CD4-positive, alpha-beta T cell (primary cell): ENCODE measurements around the gene ITGB2. TPM values are rescaled to one million over a fixed set of nuclear protein-coding genes. Genes with fewer than 3 reads are reported as not detected.

ENCODE experiments used
- ATAC-seq: fragments of 200-7000 bp; cut with Tn5 transposase; one replicate; pipeline ENCODE4 v1.10.0; 2022; ENCODE audit warnings: mild to moderate bottlenecking; ENCODE audit not compliant: poor library complexity
- CTCF ChIA-PET: fragments of 350-600 bp; sonication (Branson Sonifier 250); formaldehyde crosslinking; loops from one replicate; lab custom pipeline; 2021; ENCODE audit warnings: antibody characterized with exemption, inconsistent platforms; lab: Charles Lee
- POLR2A ChIA-PET: fragments of 350-600 bp; sonication (Branson Sonifier 250); formaldehyde crosslinking; loops from one replicate; lab custom pipeline; 2021; ENCODE audit warnings: antibody characterized with exemption, inconsistent platforms; lab: Charles Lee
- DNase-seq, 14 experiments: peaks; one replicate each; pipeline ENCODE4 v3.0.0-alpha.2; 2013 to 2020; ENCODE audit warnings: mixed read lengths in 2 of 14
- H3K27ac ChIP-seq, 2 donors: one replicate each; pipeline versions ENCODE4 v1.5.1 to v1.7.0; 2013; ENCODE audit warnings: low read length in 2 of 2, low read depth in 1 of 2, mild to moderate bottlenecking in 1 of 2
- H3K27me3 ChIP-seq, 2 experiments: 1 replicate in 1 of 2; 2 replicates in 1 of 2; pipeline versions ENCODE4 v1.6.1 to v1.7.0; 2013; ENCODE audit warnings: low read length in 2 of 2, control low read depth in 1 of 2, mild to moderate bottlenecking in 1 of 2, moderate library complexity in 1 of 2; ENCODE audit not compliant: insufficient read depth in 2 of 2, control insufficient read depth in 1 of 2
- H3K36me3 ChIP-seq: one replicate; pipeline ENCODE4 v1.6.1; 2013; ENCODE audit warnings: low read length, control low read depth; ENCODE audit not compliant: insufficient read depth
- H3K4me1 ChIP-seq: one replicate; pipeline ENCODE4 v1.6.1; 2013; ENCODE audit warnings: low read length, control low read depth; ENCODE audit not compliant: insufficient read depth
- H3K4me3 ChIP-seq: one replicate; pipeline ENCODE4 v1.5.1; 2013; ENCODE audit warnings: mild to moderate bottlenecking, low read length, moderate library complexity
- H3K9me3 ChIP-seq, 2 experiments: 1 replicate in 1 of 2; 2 replicates in 1 of 2; pipeline versions ENCODE4 v1.6.1 to v1.7.0; 2013; ENCODE audit warnings: low read length in 2 of 2, mild to moderate bottlenecking in 2 of 2, control low read depth in 1 of 2, moderate library complexity in 1 of 2; ENCODE audit not compliant: control insufficient read depth in 1 of 2, insufficient read depth in 1 of 2
- H3K27ac Mint-ChIP-seq: one replicate; pipeline ENCODE4 v1.8.0; 2020; ENCODE audit warnings: mixed read lengths
- H3K27me3 Mint-ChIP-seq: one replicate; pipeline ENCODE4 v1.8.0; 2021; ENCODE audit warnings: mixed read lengths
- H3K36me3 Mint-ChIP-seq: one replicate; pipeline ENCODE4 v1.8.0; 2021; ENCODE audit warnings: low read depth, mixed read lengths
- H3K4me1 Mint-ChIP-seq: one replicate; pipeline ENCODE4 v1.8.0; 2021; ENCODE audit warnings: low read depth, mixed read lengths
- H3K4me3 Mint-ChIP-seq: one replicate; pipeline ENCODE4 v1.8.0; 2020; ENCODE audit warnings: mild to moderate bottlenecking, mixed read lengths
- H3K9me3 Mint-ChIP-seq: one replicate; pipeline ENCODE4 v1.8.0; 2020; ENCODE audit warnings: mixed read lengths
- CTCF ChIP-seq: fragments of 200-600 bp; IDR thresholded peaks from one replicate; pipeline ENCODE4 v1.8.0; 2022; ENCODE audit warnings: antibody characterized with exemption, mild to moderate bottlenecking
- intact Hi-C, 2 experiments: fragments of 100-400 bp; cut with DNase I in 1 of 2; cut with micrococcal nuclease in 1 of 2; formaldehyde crosslinking; loops; one replicate each; pipeline versions ENCODE4 v1.15.1 to v1.9.0; 2023 to 2025; cut with DNase I, micrococcal nuclease
- total RNA-seq, 174 experiments: library from RNA in 2 of 174; stranded (reverse) in 2 of 174; gene quantifications; one replicate each; pipeline ENCODE4 v1.2.3 and lab custom pipeline; 2021 to 2026

The ITGB2 gene
- total RNA-seq, 2 experiments from 2014 or later = 283 to 284 TPM

- ChIA-PET POLR2A (interaction anchor here (0.7 to 9.5 kb wide), 12 partner anchors 11 to 138 kb away, joined by 3 to 362 read pairs (median 6); partner anchors contain the start of genes ITGB2, PTTG1IP and UBE2G2), CTCF (interaction anchor here (1.0 to 6.3 kb wide), 7 partner anchors 15 to 130 kb away, joined by 5 to 56 read pairs (median 9); partner anchors contain the start of gene UBE2G2)
- no peak for TF ChIP-seq CTCF
- Histone ChIP-seq H3K4me3 (peak overlapping the region; percentile 66), H3K9me3 (no peaks in the 10 kb centered on the region), H3K27ac (peak overlapping the region; percentile 60 to 79), H3K36me3 (no peaks in the 10 kb centered on the region), H3K4me1 (peaks cover 64% of the 10 kb centered on the region), H3K27me3 (no peaks in the 10 kb centered on the region)
- Mint-ChIP-seq H3K4me3 (peak overlapping the region; percentile 92), H3K4me1 (peaks cover 47% of the 10 kb centered on the region), H3K36me3 (no peaks in the 10 kb centered on the region), H3K27me3 (no peaks in the 10 kb centered on the region), H3K9me3 (no peaks in the 10 kb centered on the region), H3K27ac (peak overlapping the region; percentile 96)
- intact Hi-C loops = loop anchor here (1.0 to 5.0 kb wide), 6 partner anchors 19 to 421 kb away; partner anchors contain the start of genes UBE2G2 (in 2 of the 2) and SUMO3 (in 1 of the 2)
- DNase-seq (peak in 2 of 14 experiments; percentile 31 to 55), ATAC-seq (no peak)
These were observed 11.1 kb upstream of the ITGB2 start for GRCh38 chr21:44931501-44932407.

GRCh38 chr21:44931137-44931500 is 10.4 kb upstream of the ITGB2 start:
- Mint-ChIP-seq H3K36me3 (no peaks in the 10 kb centered on the region), H3K9me3 (no peaks in the 10 kb centered on the region)

More at GRCh38 chr21:44931137-44931500, 10.4 kb upstream of the ITGB2 start:
- H3K4me1 ChIP-seq = peaks cover 70% of the 10 kb centered on the region
- ChIA-PET CTCF (interaction anchor here (1.0 to 6.3 kb wide), 5 partner anchors 16 to 130 kb away, joined by 3 to 56 read pairs (median 6); partner anchors contain the start of gene UBE2G2), POLR2A (interaction anchor here (0.9 to 9.5 kb wide), 8 partner anchors 10 to 138 kb away, joined by 3 to 362 read pairs (median 16); partner anchors contain the start of genes ITGB2, PTTG1IP and UBE2G2)
- no peaks in the 10 kb centered on the region for H3K27me3 ChIP-seq
- Mint-ChIP-seq H3K27me3 (no peaks in the 10 kb centered on the region), H3K27ac (peak overlapping the region; percentile 96), H3K4me1 (peaks cover 53% of the 10 kb centered on the region), H3K4me3 (peak overlapping the region; percentile 92)
- no peaks in the 10 kb centered on the region for H3K9me3 ChIP-seq
- no peak for TF ChIP-seq CTCF
- peak in 5 of 14 experiments; percentile 26 to 75 (median 63) for DNase-seq
- no peaks in the 10 kb centered on the region for H3K36me3 ChIP-seq
- ATAC-seq = no peak
- peak overlapping the region; percentile 66 for H3K4me3 ChIP-seq
- H3K27ac ChIP-seq = peak overlapping the region; percentile 60 to 79
- intact Hi-C loops = loop anchor here (2.0 to 5.0 kb wide), 2 partner anchors 114 to 420 kb away; partner anchors contain the start of gene SUMO3 (in 1 of the 2)
